ENCODE results near the gene RAI14.

DNA sequence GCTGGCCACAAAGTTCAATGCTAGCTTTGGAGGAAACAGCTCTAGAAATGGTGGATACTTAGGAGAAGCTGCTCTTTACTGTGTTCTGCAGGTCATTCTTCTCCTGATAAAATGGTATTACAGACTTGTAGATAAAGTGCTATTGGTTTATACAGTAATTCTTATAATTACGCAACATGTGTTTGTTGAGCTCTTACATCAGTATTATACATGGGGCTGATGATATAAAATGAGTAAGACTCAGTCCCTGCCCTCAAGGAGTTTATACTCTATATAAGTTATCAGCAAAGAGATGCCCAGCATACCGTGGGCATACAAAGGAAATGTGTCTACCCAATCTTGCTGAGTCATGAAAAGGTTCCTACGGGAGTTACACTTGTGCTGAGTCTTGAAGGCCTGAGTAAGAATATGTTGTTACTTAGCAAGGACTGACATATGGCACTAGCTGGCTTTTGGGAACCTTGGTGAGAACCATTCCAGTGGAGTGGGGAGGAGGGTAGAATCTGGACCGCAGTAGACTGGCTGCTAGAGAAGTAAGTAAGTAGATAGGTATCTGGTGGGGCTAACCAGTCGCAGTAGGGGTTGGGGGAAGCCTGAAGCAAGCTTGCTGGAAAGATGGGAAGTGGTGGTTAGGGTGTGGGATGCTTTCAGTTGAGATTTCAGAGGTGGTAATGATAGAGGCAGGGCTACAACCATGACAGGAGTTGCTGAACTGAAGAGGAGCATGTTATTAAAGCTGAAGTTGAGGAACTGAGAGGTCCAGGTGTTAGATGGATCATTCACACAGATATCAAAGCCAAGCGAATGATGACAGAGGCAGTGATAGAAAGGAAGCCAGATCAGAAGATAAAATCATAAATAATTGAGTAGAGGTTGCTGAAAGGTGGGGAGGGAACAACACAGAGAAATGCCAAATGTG, 171.7 kb downstream of the RAI14 start:
- TF ChIP-seq, protein P1, sequence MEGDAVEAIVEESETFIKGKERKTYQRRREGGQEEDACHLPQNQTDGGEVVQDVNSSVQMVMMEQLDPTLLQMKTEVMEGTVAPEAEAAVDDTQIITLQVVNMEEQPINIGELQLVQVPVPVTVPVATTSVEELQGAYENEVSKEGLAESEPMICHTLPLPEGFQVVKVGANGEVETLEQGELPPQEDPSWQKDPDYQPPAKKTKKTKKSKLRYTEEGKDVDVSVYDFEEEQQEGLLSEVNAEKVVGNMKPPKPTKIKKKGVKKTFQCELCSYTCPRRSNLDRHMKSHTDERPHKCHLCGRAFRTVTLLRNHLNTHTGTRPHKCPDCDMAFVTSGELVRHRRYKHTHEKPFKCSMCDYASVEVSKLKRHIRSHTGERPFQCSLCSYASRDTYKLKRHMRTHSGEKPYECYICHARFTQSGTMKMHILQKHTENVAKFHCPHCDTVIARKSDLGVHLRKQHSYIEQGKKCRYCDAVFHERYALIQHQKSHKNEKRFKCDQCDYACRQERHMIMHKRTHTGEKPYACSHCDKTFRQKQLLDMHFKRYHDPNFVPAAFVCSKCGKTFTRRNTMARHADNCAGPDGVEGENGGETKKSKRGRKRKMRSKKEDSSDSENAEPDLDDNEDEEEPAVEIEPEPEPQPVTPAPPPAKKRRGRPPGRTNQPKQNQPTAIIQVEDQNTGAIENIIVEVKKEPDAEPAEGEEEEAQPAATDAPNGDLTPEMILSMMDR (IDR thresholded peaks at IDR 0.05 in 4 of 5, conservative IDR thresholded peaks at IDR 0.05 in 1 of 5) = no peak
- TF ChIP-seq POLR2A (IDR thresholded peaks at IDR 0.05) = no peak
